Skeletal muscle tissue (tissue), 4 donors: ENCODE results near the gene SLC13A5. TPM values are rescaled to one million over a fixed set of nuclear protein-coding genes. Genes with fewer than 3 reads are reported as not detected.
A peak's percentile ranks its signal among the peaks of the same experiment; 100 is the strongest.

ENCODE experiments used
- H3K27ac ChIP-seq: one replicate; pipeline ENCODE4 v1.7.0; 2013; ENCODE audit warnings: mild to moderate bottlenecking, low read depth, low read length, inconsistent platforms
- H3K27me3 ChIP-seq, 3 donors: one replicate each; pipeline ENCODE4 v1.7.0; 2013; ENCODE audit warnings: low read length in 3 of 3; ENCODE audit not compliant: control insufficient read depth in 3 of 3, insufficient read depth in 3 of 3
- H3K36me3 ChIP-seq, 3 donors: one replicate each; pipeline ENCODE4 v1.7.0; 2013; ENCODE audit warnings: low read length in 3 of 3; ENCODE audit not compliant: control insufficient read depth in 3 of 3, insufficient read depth in 3 of 3
- H3K4me1 ChIP-seq, 3 donors: one replicate each; pipeline ENCODE4 v1.7.0; 2013; ENCODE audit warnings: low read length in 3 of 3, mild to moderate bottlenecking in 3 of 3; ENCODE audit not compliant: control insufficient read depth in 3 of 3, insufficient read depth in 3 of 3
- H3K4me3 ChIP-seq, 3 donors: one replicate each; pipeline ENCODE4 v1.7.0; 2013; ENCODE audit warnings: low read length in 3 of 3
- H3K9ac ChIP-seq, 3 donors: one replicate each; pipeline ENCODE4 v1.7.0; 2013; ENCODE audit warnings: low read length in 3 of 3, mild to moderate bottlenecking in 3 of 3, moderate library complexity in 2 of 3, low read depth in 1 of 3
- H3K9me3 ChIP-seq, 3 donors: one replicate each; pipeline ENCODE4 v1.7.0; 2013; ENCODE audit warnings: low read length in 3 of 3; ENCODE audit not compliant: control insufficient read depth in 3 of 3
- total RNA-seq: library from RNA; depleted of rRNA; stranded (reverse); fragments of >200 nt; gene quantifications from one replicate; pipeline ENCODE4 v1.2.3, GENCODE V29; 2014
- donor health status: Osteomylitis.

The SLC13A5 gene
- total RNA-seq, 1 donor from 2014 or later: not detected

GRCh38 chr17:6642592-6642991 is 70.6 kb downstream of the SLC13A5 start:
- no peak overlapping the region for H3K27ac ChIP-seq
- H3K9ac ChIP-seq: no peak overlapping the region
- H3K36me3 ChIP-seq: peaks cover 9 to 24% (median 17%) of the 10 kb centered on the region in 3 donors
- H3K9me3 ChIP-seq: no peaks in the 10 kb centered on the region
- no peaks in the 10 kb centered on the region for H3K27me3 ChIP-seq
- no peak overlapping the region for H3K4me3 ChIP-seq
- peaks cover 19 to 32% (median 21%) of the 10 kb centered on the region in 3 donors for H3K4me1 ChIP-seq

GRCh38 chr17:6641247-6641863 is 71.8 kb downstream of the SLC13A5 start:
- Histone ChIP-seq H3K4me1 (peaks cover 19 to 32% (median 21%) of the 10 kb centered on the region in 3 donors), H3K9ac (peak overlapping the region; percentile 88 to 90 (median 90)), H3K27me3 (no peaks in the 10 kb centered on the region), H3K4me3 (peak overlapping the region; percentile 96 to 99 (median 97)), H3K36me3 (peaks cover 5 to 24% (median 13%) of the 10 kb centered on the region in 3 donors), H3K27ac (peak overlapping the region; percentile 72), H3K9me3 (no peaks in the 10 kb centered on the region)

GRCh38 chr17:6640536-6641246 is 72.5 kb downstream of the SLC13A5 start, which contains the start of the genes KIAA0753 and TXNDC17:
Gene KIAA0753 (minus strand): TSS chr17:6640711. CDS start chr17:6635103, 5,608 bp downstream.
Gene TXNDC17 (plus strand): TSS chr17:6641060. CDS start chr17:6641083, 23 bp downstream.
- Histone ChIP-seq H3K4me3 (peak within 1 kb of the TSS; percentile 96 to 99 (median 97)), H3K27me3 (no peaks in the 10 kb centered on the region), H3K9me3 (no peaks in the 10 kb centered on the region), H3K4me1 (peaks cover 19 to 32% (median 21%) of the 10 kb centered on the region in 3 donors), H3K36me3 (peaks cover 5 to 24% (median 9%) of the 10 kb centered on the region in 3 donors), H3K9ac (peak within 1 kb of the TSS; percentile 88 to 90 (median 90)), H3K27ac (peak within 1 kb of the TSS; percentile 72)

- Histone ChIP-seq H3K4me3 (peak overlapping the region; percentile 96 to 99 (median 97)), H3K36me3 (peaks cover 5 to 19% (median 9%) of the 10 kb centered on the region in 3 donors), H3K27ac (peak overlapping the region; percentile 72), H3K4me1 (peaks cover 19 to 32% (median 21%) of the 10 kb centered on the region in 3 donors), H3K9ac (peak overlapping the region; percentile 88 to 90 (median 90)), H3K27me3 (no peaks in the 10 kb centered on the region), H3K9me3 (no peaks in the 10 kb centered on the region)
These were observed 73.3 kb downstream of the SLC13A5 start for GRCh38 chr17:6639586-6640535.

GRCh38 chr17:6639014-6639585 is 74.1 kb downstream of the SLC13A5 start:
- no peak overlapping the region for H3K27ac ChIP-seq
- no peaks in the 10 kb centered on the region for H3K27me3 ChIP-seq
- H3K9me3 ChIP-seq: no peaks in the 10 kb centered on the region
- H3K36me3 ChIP-seq: peaks cover 5 to 11% (median 8%) of the 10 kb centered on the region in 3 donors
- peak overlapping the region; percentile 96 to 99 (median 97) for H3K4me3 ChIP-seq
- peak overlapping the region; percentile 83 to 90 (median 90) for H3K9ac ChIP-seq
- peaks cover 19 to 32% (median 21%) of the 10 kb centered on the region in 3 donors for H3K4me1 ChIP-seq

- H3K27me3 ChIP-seq: no peaks in the 10 kb centered on the region
- H3K4me3 ChIP-seq: peak overlapping the region in 1 of 3 donors; percentile 23
- peaks cover 4 to 9% (median 8%) of the 10 kb centered on the region in 3 donors for H3K36me3 ChIP-seq
- no peak overlapping the region for H3K27ac ChIP-seq
- no peaks in the 10 kb centered on the region for H3K9me3 ChIP-seq
- peak overlapping the region in 2 of 3 donors; percentile 45 to 90 for H3K9ac ChIP-seq
- H3K4me1 ChIP-seq: peaks cover 19 to 32% (median 21%) of the 10 kb centered on the region in 3 donors
These were observed 74.9 kb downstream of the SLC13A5 start for GRCh38 chr17:6638046-6638908.

GRCh38 chr17:6637458-6637840 is 75.7 kb downstream of the SLC13A5 start:
- H3K9me3 ChIP-seq: no peaks in the 10 kb centered on the region
- no peak overlapping the region for H3K9ac ChIP-seq
- H3K4me3 ChIP-seq: no peak overlapping the region
- H3K4me1 ChIP-seq: peaks cover 19 to 32% (median 21%) of the 10 kb centered on the region in 3 donors
- no peaks in the 10 kb centered on the region for H3K27me3 ChIP-seq
- H3K36me3 ChIP-seq: peaks cover 3 to 14% (median 12%) of the 10 kb centered on the region in 3 donors
- H3K27ac ChIP-seq: no peak overlapping the region

- Histone ChIP-seq H3K27me3 (no peaks in the 10 kb centered on the region), H3K4me3 (no peak overlapping the region), H3K9ac (no peak overlapping the region), H3K9me3 (no peaks in the 10 kb centered on the region), H3K36me3 (peaks cover 3 to 16% (median 12%) of the 10 kb centered on the region in 3 donors), H3K27ac (no peak overlapping the region), H3K4me1 (peaks cover 19 to 31% (median 21%) of the 10 kb centered on the region in 3 donors)
These were observed 76.3 kb downstream of the SLC13A5 start for GRCh38 chr17:6636616-6637457.
